Measurements from ENCODE around the gene SIM2.

Gene SIM2

GRCh38 chr21:36769051-36769839, 70.3 kb downstream of the SIM2 start:
- Histone ChIP-seq H2AFZ (ENCODE audit: low read depth, low read length) (no peak overlapping the region), H3K27ac (ENCODE audit: low read length) (no peak overlapping the region), H3K4me3 (ENCODE audit: low read depth in 1 of 2, low read length in 2 of 2) (no peak overlapping the region), H4K20me1 (ENCODE audit: insufficient read depth, low read length) (no peaks in the 10 kb centered on the region), H3K79me2 (ENCODE audit: insufficient read depth, low read length) (no peaks in the 10 kb centered on the region), H3K4me1 (ENCODE audit: insufficient read depth, low read length) (no peaks in the 10 kb centered on the region), H3K4me2 (ENCODE audit: insufficient read depth, low read length) (no peak overlapping the region), H3K36me3 (ENCODE audit: insufficient read depth, low read length) (peaks cover 5% of the 10 kb centered on the region), H3K27me3 (ENCODE audit: insufficient read depth, low read length, poor library complexity) (no peaks in the 10 kb centered on the region), H3K9ac (ENCODE audit: low read depth, low read length) (no peak overlapping the region), H3K9me3 (ENCODE audit: insufficient read depth, low read length, severe bottlenecking) (no peaks in the 10 kb centered on the region)
- ATAC-seq (ENCODE audit: insufficient read depth, low read depth), result no peak
- TF ChIP-seq, protein P1, sequence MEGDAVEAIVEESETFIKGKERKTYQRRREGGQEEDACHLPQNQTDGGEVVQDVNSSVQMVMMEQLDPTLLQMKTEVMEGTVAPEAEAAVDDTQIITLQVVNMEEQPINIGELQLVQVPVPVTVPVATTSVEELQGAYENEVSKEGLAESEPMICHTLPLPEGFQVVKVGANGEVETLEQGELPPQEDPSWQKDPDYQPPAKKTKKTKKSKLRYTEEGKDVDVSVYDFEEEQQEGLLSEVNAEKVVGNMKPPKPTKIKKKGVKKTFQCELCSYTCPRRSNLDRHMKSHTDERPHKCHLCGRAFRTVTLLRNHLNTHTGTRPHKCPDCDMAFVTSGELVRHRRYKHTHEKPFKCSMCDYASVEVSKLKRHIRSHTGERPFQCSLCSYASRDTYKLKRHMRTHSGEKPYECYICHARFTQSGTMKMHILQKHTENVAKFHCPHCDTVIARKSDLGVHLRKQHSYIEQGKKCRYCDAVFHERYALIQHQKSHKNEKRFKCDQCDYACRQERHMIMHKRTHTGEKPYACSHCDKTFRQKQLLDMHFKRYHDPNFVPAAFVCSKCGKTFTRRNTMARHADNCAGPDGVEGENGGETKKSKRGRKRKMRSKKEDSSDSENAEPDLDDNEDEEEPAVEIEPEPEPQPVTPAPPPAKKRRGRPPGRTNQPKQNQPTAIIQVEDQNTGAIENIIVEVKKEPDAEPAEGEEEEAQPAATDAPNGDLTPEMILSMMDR (IDR thresholded peaks at IDR 0.05; ENCODE audit: borderline replicate concordance, extremely low read depth, low read length, poor library complexity, severe bottlenecking), result no peak
- TF ChIP-seq EZH2 (IDR thresholded peaks at IDR 0.05; ENCODE audit: borderline replicate concordance, low read depth, low read length, severe bottlenecking), result no peak
- no peak for DNase-seq

DNA sequence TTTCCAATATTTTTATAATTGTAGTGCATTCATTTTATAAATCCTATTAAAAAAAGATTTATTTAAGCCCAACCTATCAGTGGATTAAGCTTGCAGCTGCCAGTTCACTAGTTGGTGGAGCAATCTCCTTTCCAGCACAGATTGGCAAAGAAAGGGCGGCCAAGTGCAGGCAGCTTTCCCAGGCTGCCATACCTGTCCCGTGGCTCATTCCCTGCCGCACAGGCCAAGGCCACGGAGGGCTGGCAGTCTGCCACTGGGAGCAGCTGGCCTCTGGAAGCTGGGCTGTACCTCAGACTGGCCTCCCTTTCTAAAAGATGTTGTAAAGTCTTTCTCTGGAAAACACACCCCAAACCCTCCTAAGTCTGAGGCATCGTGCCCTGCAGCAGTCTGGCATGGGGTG, 74.2 kb downstream of the SIM2 start:
- no peak for TF ChIP-seq EZH2 (IDR thresholded peaks at IDR 0.05; ENCODE audit: borderline replicate concordance, low read depth, low read length, severe bottlenecking)
- TF ChIP-seq, protein P1 (IDR thresholded peaks at IDR 0.05; ENCODE audit: borderline replicate concordance, extremely low read depth, low read length, poor library complexity, severe bottlenecking), result no peak
- no peak overlapping the region for H2AFZ ChIP-seq (ENCODE audit: low read depth, low read length)
- no peaks in the 10 kb centered on the region for H3K27me3 ChIP-seq (ENCODE audit: insufficient read depth, low read length, poor library complexity)
- no peak overlapping the region for H3K27ac ChIP-seq (ENCODE audit: low read length)
- DNase-seq (no peak), ATAC-seq (ENCODE audit: insufficient read depth, low read depth) (no peak)
- no peaks in the 10 kb centered on the region for H3K79me2 ChIP-seq (ENCODE audit: insufficient read depth, low read length)
- no peak overlapping the region for H3K9ac ChIP-seq (ENCODE audit: low read depth, low read length)
- H3K4me1 ChIP-seq (ENCODE audit: insufficient read depth, low read length), result no peaks in the 10 kb centered on the region
- H3K4me3 ChIP-seq (ENCODE audit: low read depth in 1 of 2, low read length in 2 of 2), result no peak overlapping the region
- H4K20me1 ChIP-seq (ENCODE audit: insufficient read depth, low read length), result no peaks in the 10 kb centered on the region
- H3K9me3 ChIP-seq (ENCODE audit: insufficient read depth, low read length, severe bottlenecking), result no peaks in the 10 kb centered on the region
- no peak overlapping the region for H3K4me2 ChIP-seq (ENCODE audit: insufficient read depth, low read length)
- no peaks in the 10 kb centered on the region for H3K36me3 ChIP-seq (ENCODE audit: insufficient read depth, low read length)

DNA sequence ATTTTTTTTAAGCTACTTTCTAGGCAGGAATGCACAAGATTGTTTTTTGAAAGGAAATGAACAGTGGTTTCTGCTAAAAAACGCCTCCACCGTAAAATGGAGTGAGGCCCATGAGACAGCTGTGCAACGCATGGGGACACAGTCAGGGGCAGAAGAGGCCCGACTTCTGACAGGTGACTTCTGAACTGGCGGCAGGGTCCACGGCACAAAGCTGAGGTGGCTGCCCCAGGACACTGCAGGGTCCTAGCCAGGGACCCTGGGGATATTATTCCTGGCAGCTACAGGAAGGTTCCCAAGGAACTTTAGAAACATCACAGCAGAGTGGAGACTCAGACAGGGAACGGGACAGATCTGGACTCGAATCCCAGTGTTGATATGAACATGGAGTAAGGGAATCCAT, 75.1 kb downstream of the SIM2 start:
- ATAC-seq (ENCODE audit: insufficient read depth, low read depth), result no peak
- TF ChIP-seq, protein P1 (IDR thresholded peaks at IDR 0.05; ENCODE audit: borderline replicate concordance, extremely low read depth, low read length, poor library complexity, severe bottlenecking), result no peak
- TF ChIP-seq EZH2 (IDR thresholded peaks at IDR 0.05; ENCODE audit: borderline replicate concordance, low read depth, low read length, severe bottlenecking), result no peak
- Histone ChIP-seq H3K27me3 (ENCODE audit: insufficient read depth, low read length, poor library complexity) (no peaks in the 10 kb centered on the region), H3K79me2 (ENCODE audit: insufficient read depth, low read length) (no peaks in the 10 kb centered on the region), H3K36me3 (ENCODE audit: insufficient read depth, low read length) (no peaks in the 10 kb centered on the region), H3K4me1 (ENCODE audit: insufficient read depth, low read length) (no peaks in the 10 kb centered on the region), H3K4me2 (ENCODE audit: insufficient read depth, low read length) (no peak overlapping the region), H3K27ac (ENCODE audit: low read length) (no peak overlapping the region), H3K9me3 (ENCODE audit: insufficient read depth, low read length, severe bottlenecking) (no peaks in the 10 kb centered on the region), H3K9ac (ENCODE audit: low read depth, low read length) (no peak overlapping the region), H4K20me1 (ENCODE audit: insufficient read depth, low read length) (no peaks in the 10 kb centered on the region), H2AFZ (ENCODE audit: low read depth, low read length) (no peak overlapping the region), H3K4me3 (ENCODE audit: low read depth in 1 of 2, low read length in 2 of 2) (no peak overlapping the region)
- no peak for DNase-seq

Data from DND-41 (cell line).